Testis (tissue), 3 donors: ENCODE data around the gene EFHD1. TPM values are rescaled to one million over a fixed set of nuclear protein-coding genes. Genes with fewer than 3 reads are reported as not detected.
"Not testable (repeated sequence)": the region's sequence is repeated elsewhere in the genome, so short reads cannot be mapped to it uniquely, and the experiment has no call there.

ENCODE experiments used
- DNase-seq: peaks from one replicate; pipeline ENCODE4 v3.0.0-alpha.2; 2019
- H3K27ac ChIP-seq, 2 donors: fragments of 200-600 bp; sonication (generic); one replicate each; pipeline ENCODE4 v1.5.1; 2019
- H3K27me3 ChIP-seq: fragments of 200-600 bp; sonication (generic); one replicate; pipeline ENCODE4 v1.5.1; 2019
- H3K36me3 ChIP-seq: fragments of 200-600 bp; sonication (generic); one replicate; pipeline ENCODE4 v1.5.1; 2017; ENCODE audit warnings: low read depth; ENCODE audit errors: missing control alignments
- H3K4me1 ChIP-seq: fragments of 200-600 bp; sonication (generic); one replicate; pipeline ENCODE4 v1.5.1; 2019
- H3K4me3 ChIP-seq, 2 donors: fragments of 200-600 bp; sonication (generic); one replicate each; pipeline ENCODE4 v1.5.1; 2017 to 2019
- H3K9me3 ChIP-seq: fragments of 200-600 bp; sonication (generic); one replicate; pipeline ENCODE4 v1.5.1; 2017
- POLR2A ChIP-seq: fragments of 450-650 bp; IDR thresholded peaks from one replicate; pipeline ENCODE4 v1.6.1; 2017; ENCODE audit warnings: antibody characterized with exemption, mild to moderate bottlenecking, moderate library complexity
- WGBS, 2 donors: methylation state at CpG; one replicate each; pipeline ENCODE4 v1.1.5; 2018; 5-methylcytosine and 5-hydroxymethylcytosine counted together
- intact Hi-C: fragments of 100-400 bp; cut with DNase I; formaldehyde crosslinking; loops from one replicate; pipeline ENCODE4 v1.15.1; 2023; ENCODE audit warnings: low total_unique reads
- polyA plus RNA-seq: library from polyadenylated mRNA; stranded (reverse); fragments of 350-450 nt; fragmentation: Illumina TruSeq; extraction: RNeasy Lipid Tissue Mini Kit (QIAGEN cat#74804); gene quantifications from one replicate; pipeline ENCODE4 v1.2.3, GENCODE V29; 2014; ENCODE audit warnings: low read depth, low replicate concordance; ENCODE audit not compliant: insufficient read depth
- total RNA-seq, 2 donors: library from RNA; depleted of rRNA; stranded (reverse); fragments of >200 nt; gene quantifications; one replicate each; pipeline ENCODE4 v1.2.3, GENCODE V29; 2016
- TF ChIP-seq, protein P1 (sequence below), 3 experiments: fragments of 450-650 bp in 2 of 3; fragments of 200-600 bp in 1 of 3; sonication (generic) in 1 of 3; IDR thresholded peaks; one replicate each; pipeline ENCODE4 v1.5.1; 2016 to 2019; ENCODE audit warnings: antibody characterized with exemption in 3 of 3, mild to moderate bottlenecking in 2 of 3, moderate library complexity in 1 of 3

Gene EFHD1
- total and polyA plus RNA-seq, 3 donors from 2014 or later = 16.5 to 51.5 (median 22.9) TPM

DNA sequence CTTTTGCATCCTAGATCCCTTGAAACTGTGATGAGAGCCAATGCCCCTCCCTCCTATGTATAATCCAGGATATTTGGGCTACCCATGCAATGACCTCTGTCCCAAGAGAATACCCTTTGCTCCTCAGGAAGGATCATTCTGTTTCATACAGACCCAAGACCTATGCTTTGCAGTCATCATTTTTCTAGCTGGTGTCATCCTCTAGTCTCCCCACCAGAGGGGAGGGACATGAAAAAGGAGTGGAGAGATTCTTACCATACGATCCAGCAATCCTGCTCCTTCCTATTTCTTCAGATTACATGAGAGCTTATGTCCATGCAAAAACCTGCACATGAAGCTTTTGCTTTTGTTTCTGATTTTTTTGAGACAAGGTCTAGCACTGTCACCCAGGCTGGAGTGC lies 50.0 kb downstream of the EFHD1 start:
- no peaks in the 10 kb centered on the region for H3K9me3 ChIP-seq
- intact Hi-C loops = no loop called here
- H3K4me1 ChIP-seq = no peaks in the 10 kb centered on the region
- WGBS, 2 donors = 53 to 60% methylated on average over 1 of the region's 1 CpG
- DNase-seq = no peak
- TF ChIP-seq POLR2A = no peak
- no peak overlapping the region for H3K4me3 ChIP-seq
- H3K27me3 ChIP-seq = no peaks in the 10 kb centered on the region
- no peak overlapping the region for H3K27ac ChIP-seq
- H3K36me3 ChIP-seq = no peaks in the 10 kb centered on the region

DNA sequence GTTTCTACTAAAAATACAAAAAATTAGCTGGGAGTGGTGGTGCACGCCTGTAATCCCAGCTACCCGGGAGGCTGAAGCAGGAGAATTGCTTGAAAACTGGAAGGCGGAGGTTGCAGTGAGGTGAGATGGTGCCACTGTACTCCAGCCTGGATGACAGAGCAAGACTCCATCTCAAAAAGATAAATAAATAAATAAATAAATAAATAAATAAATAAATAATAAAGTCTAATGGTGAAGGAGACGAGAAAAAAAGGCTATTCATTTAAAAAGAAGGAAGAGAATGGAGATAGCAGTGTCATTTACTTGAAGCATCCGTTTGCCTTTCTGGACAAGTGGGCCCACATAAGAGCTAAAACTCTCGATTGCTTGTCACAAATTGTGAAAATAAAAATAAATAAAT lies 52.0 kb downstream of the EFHD1 start:
- DNase-seq, H3K4me3 ChIP-seq, H3K27me3 ChIP-seq, H3K4me1 ChIP-seq, H3K27ac ChIP-seq, H3K9me3 ChIP-seq, intact Hi-C loops, H3K36me3 ChIP-seq: not testable (repeated sequence)
- 93 to 96% methylated on average over 6 of the region's 6 CpGs for WGBS, 2 donors

DNA sequence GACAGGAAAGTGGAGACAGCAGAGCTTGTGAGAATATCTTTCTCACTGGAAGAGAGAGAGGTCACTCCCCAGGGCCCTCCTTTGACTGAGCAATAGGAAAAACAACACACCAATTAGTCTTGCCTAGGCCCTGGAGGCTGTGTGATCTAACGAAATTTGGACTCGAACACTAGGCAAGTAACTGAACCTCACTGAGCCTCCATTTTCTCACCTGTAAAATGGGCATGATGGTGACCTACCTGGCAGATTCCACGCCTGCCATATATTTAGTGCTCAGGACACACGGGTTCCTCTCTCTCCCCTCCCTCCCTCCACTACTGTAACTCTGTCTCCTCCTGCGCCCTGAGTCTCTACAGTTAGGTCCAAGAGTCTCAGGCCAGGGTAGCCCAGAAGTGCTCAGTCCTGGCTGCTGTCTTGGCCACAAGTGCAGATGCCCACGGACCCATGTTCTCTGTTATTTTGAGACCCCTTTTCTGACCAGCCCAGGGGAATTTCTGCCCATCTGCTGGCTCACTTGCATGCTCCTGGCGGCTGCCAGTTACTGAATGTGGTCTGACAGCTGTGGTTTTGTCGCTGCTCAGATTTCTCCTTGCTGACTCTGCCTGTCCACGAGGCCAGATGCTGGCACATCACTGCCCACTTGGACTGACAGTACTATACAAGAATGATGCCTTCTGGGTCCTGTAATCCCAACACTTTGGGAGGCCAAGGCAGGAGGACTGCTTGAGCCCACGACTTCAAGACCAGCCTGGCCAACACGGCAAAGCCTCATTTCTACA lies 54.2 kb downstream of the EFHD1 start:
- Histone ChIP-seq H3K36me3 (no peaks in the 10 kb centered on the region), H3K27me3 (no peaks in the 10 kb centered on the region), H3K9me3 (no peaks in the 10 kb centered on the region), H3K27ac (no peak overlapping the region), H3K4me1 (peaks cover 5% of the 10 kb centered on the region), H3K4me3 (no peak overlapping the region)
- DNase-seq = no peak
- 82 to 86% methylated on average over 11 of the region's 11 CpGs for WGBS, 2 donors
- no peak for TF ChIP-seq POLR2A
- TF ChIP-seq, protein P1, sequence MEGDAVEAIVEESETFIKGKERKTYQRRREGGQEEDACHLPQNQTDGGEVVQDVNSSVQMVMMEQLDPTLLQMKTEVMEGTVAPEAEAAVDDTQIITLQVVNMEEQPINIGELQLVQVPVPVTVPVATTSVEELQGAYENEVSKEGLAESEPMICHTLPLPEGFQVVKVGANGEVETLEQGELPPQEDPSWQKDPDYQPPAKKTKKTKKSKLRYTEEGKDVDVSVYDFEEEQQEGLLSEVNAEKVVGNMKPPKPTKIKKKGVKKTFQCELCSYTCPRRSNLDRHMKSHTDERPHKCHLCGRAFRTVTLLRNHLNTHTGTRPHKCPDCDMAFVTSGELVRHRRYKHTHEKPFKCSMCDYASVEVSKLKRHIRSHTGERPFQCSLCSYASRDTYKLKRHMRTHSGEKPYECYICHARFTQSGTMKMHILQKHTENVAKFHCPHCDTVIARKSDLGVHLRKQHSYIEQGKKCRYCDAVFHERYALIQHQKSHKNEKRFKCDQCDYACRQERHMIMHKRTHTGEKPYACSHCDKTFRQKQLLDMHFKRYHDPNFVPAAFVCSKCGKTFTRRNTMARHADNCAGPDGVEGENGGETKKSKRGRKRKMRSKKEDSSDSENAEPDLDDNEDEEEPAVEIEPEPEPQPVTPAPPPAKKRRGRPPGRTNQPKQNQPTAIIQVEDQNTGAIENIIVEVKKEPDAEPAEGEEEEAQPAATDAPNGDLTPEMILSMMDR (IDR thresholded peaks at IDR 0.05) = no peak
- intact Hi-C loops = no loop called here

DNA sequence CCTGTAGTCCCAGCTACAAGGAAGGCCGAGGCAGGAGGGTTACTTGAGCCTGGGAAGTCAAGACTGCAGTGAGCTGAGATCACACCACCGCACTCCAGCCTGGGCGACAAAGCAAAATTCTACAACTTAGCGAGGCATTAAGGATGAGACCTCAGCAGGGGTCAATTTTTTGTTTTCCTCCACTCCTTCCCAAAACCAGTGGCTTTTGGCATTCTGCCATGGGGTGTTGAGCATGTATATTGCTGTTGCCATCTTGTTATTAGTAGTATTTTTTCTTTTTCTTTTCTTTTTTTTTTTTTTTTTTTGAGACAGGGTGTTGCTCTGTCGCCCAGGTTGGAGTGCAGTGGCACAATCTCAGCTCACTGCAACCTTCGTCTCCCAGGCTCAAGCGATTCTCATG lies 54.8 kb downstream of the EFHD1 start:
- Histone ChIP-seq H3K27ac (no peak overlapping the region), H3K4me3 (no peak overlapping the region), H3K27me3 (no peaks in the 10 kb centered on the region), H3K9me3 (no peaks in the 10 kb centered on the region), H3K36me3 (no peaks in the 10 kb centered on the region), H3K4me1 (peaks cover 5% of the 10 kb centered on the region)
- WGBS, 2 donors = 93 to 94% methylated on average over 7 of the region's 7 CpGs
- intact Hi-C loops = no loop called here
- TF ChIP-seq POLR2A = no peak
- TF ChIP-seq, protein P1 (IDR thresholded peaks at IDR 0.05) = no peak
- no peak for DNase-seq

DNA sequence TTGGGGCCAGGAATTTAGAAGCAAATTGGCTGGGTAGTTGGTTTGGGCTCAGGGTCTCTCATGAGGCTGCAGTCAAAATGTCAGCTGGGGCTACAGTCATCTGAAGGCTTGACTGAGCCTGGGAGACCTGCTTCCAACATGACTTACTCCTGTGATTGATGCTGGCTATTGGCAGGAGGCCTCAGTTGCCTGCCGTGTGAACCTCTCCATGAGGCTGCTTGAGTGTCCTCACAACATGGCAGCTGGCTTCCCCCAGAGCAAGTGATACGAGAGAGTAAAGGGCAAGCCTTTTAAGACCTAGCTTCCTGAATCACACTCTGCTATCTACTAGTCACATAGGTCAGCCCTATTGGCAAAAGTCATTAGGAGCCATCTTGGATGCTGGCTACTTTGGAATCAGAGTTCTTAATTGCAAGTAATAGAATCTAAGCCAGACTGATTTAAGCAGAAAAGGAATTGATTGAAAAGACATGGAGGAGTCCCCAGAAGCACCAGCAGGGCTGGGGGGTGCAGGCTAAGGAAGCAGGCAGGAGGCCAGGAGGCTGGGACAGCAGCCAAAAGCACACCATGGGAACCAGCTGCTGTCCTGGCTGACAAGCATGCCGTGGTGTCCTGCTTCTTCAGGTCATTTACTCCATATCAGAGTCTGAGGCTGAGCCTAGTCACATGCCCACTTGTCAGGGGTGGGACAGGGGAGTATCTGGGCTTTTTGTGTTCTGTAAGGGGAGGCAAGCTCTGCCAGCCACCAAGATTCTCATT lies 55.9 kb downstream of the EFHD1 start:
- no peak overlapping the region for H3K4me3 ChIP-seq

DNA sequence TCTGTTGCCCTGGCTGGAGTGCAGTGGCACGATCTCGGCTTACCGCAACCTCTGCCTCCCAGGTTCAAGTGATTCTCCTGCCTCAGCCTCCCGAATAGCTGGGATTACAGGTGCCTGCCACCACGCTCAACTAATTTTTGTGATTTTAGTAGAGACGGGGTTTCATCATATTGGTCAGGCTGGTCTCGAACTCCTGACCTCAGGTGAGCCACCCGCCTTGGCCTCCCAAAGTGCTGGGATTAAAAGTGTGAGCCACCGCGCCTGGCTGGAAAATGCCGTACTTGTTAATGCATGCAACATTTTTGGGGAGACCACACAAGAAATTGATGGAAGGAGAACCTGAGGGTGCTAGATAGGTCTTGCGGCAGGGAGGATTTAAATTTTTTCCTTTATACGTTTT lies 57.7 kb downstream of the EFHD1 start:
- not testable (repeated sequence) for DNase-seq

More for the DNA sequence above, 55.9 kb downstream of the EFHD1 start:
- DNase-seq = peak; percentile 62
- WGBS, 2 donors = 49 to 67% methylated on average over 3 of the region's 3 CpGs
- Histone ChIP-seq H3K9me3 (no peaks in the 10 kb centered on the region), H3K27ac (no peak overlapping the region), H3K36me3 (no peaks in the 10 kb centered on the region), H3K27me3 (no peaks in the 10 kb centered on the region), H3K4me1 (peaks cover 5% of the 10 kb centered on the region)
- intact Hi-C loops = no loop called here
- TF ChIP-seq, protein P1 (IDR thresholded peaks at IDR 0.05) = no peak
- TF ChIP-seq POLR2A = no peak

More for the DNA sequence above, 57.7 kb downstream of the EFHD1 start:
- H3K9me3 ChIP-seq, H3K27me3 ChIP-seq, intact Hi-C loops, H3K27ac ChIP-seq, H3K4me3 ChIP-seq, H3K4me1 ChIP-seq, H3K36me3 ChIP-seq: not testable (repeated sequence)
- 92 to 95% methylated on average over 13 of the region's 13 CpGs for WGBS, 2 donors
